NCI-H2196 (cell line): ENCODE measurements around the gene AMPD2.

ENCODE experiments used
- DNase-seq: peaks from one replicate; lab custom pipeline; 2025; ENCODE audit not compliant: unreplicated experiment; lab: John Stamatoyannopoulos, UW

AMPD2 gene

GRCh38 chr1:109619576-109620400 lies at the start of gene AMPD2, which contains the start of gene GNAT2:
AMPD2 (plus strand) TSS chr1:109619837; CDS start chr1:109621176, 1,339 bp downstream.
GNAT2 (minus strand) TSS chr1:109619616; CDS start chr1:109612870, 6,746 bp downstream.
- peak; percentile 62 for DNase-seq

GRCh38 chr1:109570414-109570813 lies 49.2 kb upstream of the AMPD2 start:
- peak; percentile 15 for DNase-seq

GRCh38 chr1:109573785-109574184 lies 45.9 kb upstream of the AMPD2 start:
- DNase-seq = no peak

- no peak for DNase-seq
Measured at GRCh38 chr1:109578947-109579443, 40.6 kb upstream of the AMPD2 start.

- DNase-seq = no peak
Measured at GRCh38 chr1:109579491-109579890, 40.1 kb upstream of the AMPD2 start.

- no peak for DNase-seq
Measured at GRCh38 chr1:109582021-109582420, 37.6 kb upstream of the AMPD2 start.

GRCh38 chr1:109584766-109585165 lies 34.9 kb upstream of the AMPD2 start:
- DNase-seq = no peak

- DNase-seq = no peak
Measured at GRCh38 chr1:109586055-109586454, 33.6 kb upstream of the AMPD2 start.

- no peak for DNase-seq
Measured at GRCh38 chr1:109589177-109589576, 30.5 kb upstream of the AMPD2 start.

GRCh38 chr1:109589679-109590078 lies 30.0 kb upstream of the AMPD2 start:
- DNase-seq = no peak

- DNase-seq = no peak
Measured at GRCh38 chr1:109592916-109593315, 26.7 kb upstream of the AMPD2 start.

- no peak for DNase-seq
Measured at GRCh38 chr1:109595531-109595930, 24.1 kb upstream of the AMPD2 start.

- no peak for DNase-seq
Measured at GRCh38 chr1:109598156-109598555, 21.5 kb upstream of the AMPD2 start.

- no peak for DNase-seq
Measured at GRCh38 chr1:109598655-109599054, 21.0 kb upstream of the AMPD2 start.

GRCh38 chr1:109603229-109603628 lies 16.4 kb upstream of the AMPD2 start:
- no peak for DNase-seq

- DNase-seq = no peak
Measured at GRCh38 chr1:109605381-109605780, 14.3 kb upstream of the AMPD2 start.

- no peak for DNase-seq
Measured at GRCh38 chr1:109609881-109610280, 9.8 kb upstream of the AMPD2 start.

- no peak for DNase-seq
Measured at GRCh38 chr1:109610609-109611307, 8.9 kb upstream of the AMPD2 start.

- no peak for DNase-seq
Measured at GRCh38 chr1:109611308-109611990, 8.2 kb upstream of the AMPD2 start.

- no peak for DNase-seq
Measured at GRCh38 chr1:109613361-109614147, 6.1 kb upstream of the AMPD2 start.

GRCh38 chr1:109615879-109616278 lies 3.8 kb upstream of the AMPD2 start:
- DNase-seq = no peak
